Dedifferentiated amniotic fluid mesenchymal stem cell (primary cell): ENCODE data around the gene PBX1.
A peak's percentile ranks its signal among the peaks of the same experiment; 100 is the strongest.

Source experiments
- DNase-seq: peaks from one replicate; pipeline ENCODE4 v3.0.0-alpha.2; 2016; ENCODE audit errors: extremely low spot score

Gene PBX1

GRCh38 chr1:164617377-164618201 lies 58.6 kb downstream of the PBX1 start:
- no peak for DNase-seq

- no peak for DNase-seq
These were observed 59.2 kb downstream of the PBX1 start for GRCh38 chr1:164618202-164618564.

- DNase-seq, result no peak
These were observed 60.2 kb downstream of the PBX1 start for GRCh38 chr1:164619006-164619784.

- no peak for DNase-seq
These were observed 63.3 kb downstream of the PBX1 start for GRCh38 chr1:164622068-164622845.

- DNase-seq, result no peak
These were observed 64.8 kb downstream of the PBX1 start for GRCh38 chr1:164623805-164624204.

GRCh38 chr1:164624400-164624799 lies 65.4 kb downstream of the PBX1 start:
- no peak for DNase-seq

GRCh38 chr1:164625004-164625617 lies 66.1 kb downstream of the PBX1 start:
- DNase-seq, result no peak

GRCh38 chr1:164628772-164629171 lies 69.8 kb downstream of the PBX1 start:
- DNase-seq, result no peak

GRCh38 chr1:164629971-164630370 lies 71.0 kb downstream of the PBX1 start:
- DNase-seq, result no peak

- no peak for DNase-seq
These were observed 71.8 kb downstream of the PBX1 start for GRCh38 chr1:164630626-164631396.

GRCh38 chr1:164631751-164632150 lies 72.8 kb downstream of the PBX1 start:
- DNase-seq, result no peak

- no peak for DNase-seq
These were observed 75.0 kb downstream of the PBX1 start for GRCh38 chr1:164633997-164634396.

- no peak for DNase-seq
These were observed 76.2 kb downstream of the PBX1 start for GRCh38 chr1:164635059-164635802.

- DNase-seq, result no peak
These were observed 77.1 kb downstream of the PBX1 start for GRCh38 chr1:164635803-164636731.

GRCh38 chr1:164636757-164637156 lies 77.8 kb downstream of the PBX1 start:
- no peak for DNase-seq

- DNase-seq, result peak; percentile 40
These were observed 78.7 kb downstream of the PBX1 start for GRCh38 chr1:164637461-164638375.

GRCh38 chr1:164638492-164639202 lies 79.7 kb downstream of the PBX1 start:
- no peak for DNase-seq
